A549 (cell line): ENCODE data around the gene KCNMA1. TPM values are rescaled to one million over a fixed set of nuclear protein-coding genes. Genes with fewer than 3 reads are reported as not detected.

Experiments
- ATAC-seq, 2 experiments: fragments of 200-7000 bp in 1 of 2; fragments of >200 bp in 1 of 2; cut with Nextera tagmentation in 1 of 2; cut with Tn5 transposase in 1 of 2; 3 replicates each; pipeline versions ENCODE4 v1.8.0 to v1.9.1; 2018 to 2020; ENCODE audit warnings: mild to moderate bottlenecking in 1 of 2, moderate library complexity in 1 of 2
- CTCF ChIA-PET: fragments of 300-600 bp; sonication (Branson Sonifier 250); formaldehyde crosslinking; extraction: SDS; loops from one replicate; lab custom pipeline; 2021; ENCODE audit warnings: antibody characterized with exemption, inconsistent platforms; lab: Yijun Ruan, JAX
- POLR2A ChIA-PET: fragments of 350-600 bp; formaldehyde crosslinking; extraction: SDS; loops from one replicate; lab custom pipeline; 2021; ENCODE audit warnings: antibody characterized with exemption, inconsistent platforms; lab: Yijun Ruan, JAX
- DNase-seq, 2 experiments: peaks; one replicate each; pipeline versions ENCODE4 v3.0.0 to v3.0.0-alpha.2; 2011 to 2016; ENCODE audit warnings: low read depth in 1 of 2, low spot score in 1 of 2
- FAIRE-seq: peaks from 2 replicates; lab custom pipeline; 2011; peaks lifted over from hg19 to GRCh38; lab: Jason Lieb, UNC
- H3K27ac ChIP-seq, 2 experiments: fragments of >200 bp; sonication (Bioruptor Twin); formaldehyde crosslinking; 3 replicates each; pipeline ENCODE4 v1.5.1; 2016 to 2017
- H3K4me1 ChIP-seq: fragments of >200 bp; sonication (Bioruptor Twin); formaldehyde crosslinking; 3 replicates; pipeline ENCODE4 v1.6.1; 2016
- H3K4me2 ChIP-seq: fragments of >200 bp; sonication (Bioruptor Twin); formaldehyde crosslinking; 3 replicates; pipeline ENCODE4 v1.6.1; 2016
- H3K4me3 ChIP-seq: fragments of >200 bp; sonication (Bioruptor Twin); formaldehyde crosslinking; 3 replicates; pipeline ENCODE4 v1.5.1; 2016
- H3K9me3 ChIP-seq: fragments of >200 bp; sonication (Bioruptor Twin); formaldehyde crosslinking; 3 replicates; pipeline ENCODE4 v1.6.1; 2016
- E2F6 ChIP-seq: IDR thresholded peaks from 2 replicates; pipeline ENCODE4 v1.6.1; 2012; ENCODE audit warnings: low read depth, borderline replicate concordance
- EHMT2 ChIP-seq: fragments of 200-600 bp; sonication (generic); IDR thresholded peaks from 2 replicates; pipeline ENCODE4 v1.6.1; 2016; ENCODE audit warnings: antibody characterized with exemption, low read depth, mild to moderate bottlenecking, moderate library complexity
- HMGXB4 ChIP-seq: fragments of 250-450 bp; sonication (Bioruptor Pico); IDR thresholded peaks from 2 replicates; pipeline ENCODE4 v1.5.0; 2021; ENCODE audit warnings: mild to moderate bottlenecking, moderate library complexity, borderline replicate concordance
- HOXA7 ChIP-seq: fragments of 250-450 bp; sonication (Bioruptor Pico); IDR thresholded peaks from 2 replicates; pipeline ENCODE4 v1.5.0; 2020; ENCODE audit warnings: mild to moderate bottlenecking, moderate library complexity
- JUN ChIP-seq, 2 experiments: fragments of >200 bp; sonication (Bioruptor Twin); formaldehyde crosslinking; IDR thresholded peaks; 2 replicates in 1 of 2; 3 replicates in 1 of 2; pipeline ENCODE4 v1.6.1; 2016 to 2017
- KDM1A ChIP-seq: fragments of 200-600 bp; sonication (generic); IDR thresholded peaks from 2 replicates; pipeline ENCODE4 v1.6.1; 2016; ENCODE audit warnings: low read depth, mild to moderate bottlenecking
- MAFK ChIP-seq: fragments of 450-650 bp; IDR thresholded peaks from 2 replicates; pipeline ENCODE4 v1.6.1; 2014; ENCODE audit not compliant: partially characterized antibody
- MAX ChIP-seq: IDR thresholded peaks from 2 replicates; pipeline ENCODE4 v1.6.1; 2012
- NFE2L2 ChIP-seq: fragments of 150-350 bp; conservative IDR thresholded peaks from 2 replicates; pipeline ENCODE4 v1.6.1; 2014; ENCODE audit warnings: low read length
- NPAS2 ChIP-seq: fragments of 250-450 bp; sonication (Bioruptor Pico); IDR thresholded peaks from 2 replicates; pipeline ENCODE4 v1.8.0; 2022; ENCODE audit warnings: mild to moderate bottlenecking, moderate library complexity, borderline replicate concordance
- RAD21 ChIP-seq, 2 experiments: fragments of >200 bp in 1 of 2; sonication (Bioruptor Twin) in 1 of 2; formaldehyde crosslinking in 1 of 2; IDR thresholded peaks in 1 of 2; conservative IDR thresholded peaks in 1 of 2; 2 replicates in 1 of 2; 3 replicates in 1 of 2; pipeline ENCODE4 v1.6.1; 2012 to 2018; ENCODE audit warnings: inconsistent platforms in 1 of 2
- RARB ChIP-seq: fragments of 250-450 bp; sonication (Bioruptor Pico); IDR thresholded peaks from 2 replicates; pipeline ENCODE4 v1.8.0; 2021; ENCODE audit warnings: mild to moderate bottlenecking, moderate library complexity
- SREBF2 ChIP-seq: fragments of 450-650 bp; IDR thresholded peaks from 2 replicates; pipeline ENCODE4 v1.6.1; 2014; ENCODE audit warnings: mild to moderate bottlenecking, moderate library complexity
- USF2 ChIP-seq: fragments of 450-650 bp; IDR thresholded peaks from 2 replicates; pipeline ENCODE4 v1.6.1; 2014; ENCODE audit warnings: antibody characterized with exemption
- ZC3H11A ChIP-seq: fragments of 450-650 bp; IDR thresholded peaks from 2 replicates; pipeline ENCODE4 v1.6.1; 2014; ENCODE audit warnings: antibody characterized with exemption, mild to moderate bottlenecking
- ZFP36 ChIP-seq: fragments of 450-650 bp; IDR thresholded peaks from 2 replicates; pipeline ENCODE4 v1.6.1; 2014; ENCODE audit warnings: borderline replicate concordance; ENCODE audit not compliant: partially characterized antibody
- WGBS: methylation state at CpG from one replicate; pipeline ENCODE4 v1.1.6; 2017; ENCODE audit errors: missing lambda C conversion rate; 5-methylcytosine and 5-hydroxymethylcytosine counted together
- polyA plus RNA-seq, 4 experiments: library from polyadenylated mRNA; depleted of rRNA in 3 of 4; stranded (reverse); fragments of >200 nt; fragmentation: RNase III in 1 of 4; extraction: RNeasy Plus Mini Kit Qiagen cat#74134 plus additional on column Dnase treatment in 1 of 4; gene quantifications; 2 replicates in 3 of 4; 3 replicates in 1 of 4; pipeline ENCODE4 v1.2.3, GENCODE V29; 2011 to 2017
- TF ChIP-seq, protein P1 (sequence below): fragments of 200-600 bp; sonication (generic); IDR thresholded peaks from 2 replicates; pipeline ENCODE4 v1.6.1; 2016; ENCODE audit warnings: antibody characterized with exemption, mild to moderate bottlenecking, moderate library complexity
- TF ChIP-seq, protein P2 (sequence below): fragments of 150-350 bp; IDR thresholded peaks from 2 replicates; pipeline ENCODE4 v1.6.1; 2014; ENCODE audit warnings: low read depth, mild to moderate bottlenecking, low read length

The KCNMA1 gene
- polyA plus RNA-seq, 2 of the 4 experiments (the other 2 are of a cell fraction) = 14.9 to 30.6 TPM

- Histone ChIP-seq H3K4me2 (peak overlapping the region; percentile 98), H3K4me1 (peaks cover 30% of the 10 kb centered on the region), H3K27ac (peak overlapping the region in 1 of 2 experiments; percentile 89; a peak in 2 of 6 replicates), H3K4me3 (no peak overlapping the region; the same call in 2 of the 3 replicates), H3K9me3 (no peaks in the 10 kb centered on the region)
- DNase-seq = no peak
- CTCF ChIA-PET = interaction anchor here (0.7 to 27.7 kb wide), 11 partner anchors 22 to 466 kb away, joined by 3 to 627 read pairs (median 3); no protein-coding TSS in a partner anchor
- no peak for TF ChIP-seq EHMT2
- no peak for TF ChIP-seq RARB
- TF ChIP-seq SREBF2 = no peak
- TF ChIP-seq NPAS2 = no peak
- TF ChIP-seq JUN (IDR thresholded peaks at IDR 0.05) = no peak
- 0 out of 2 replicates have a peak, but pooled peaks have one; percentile 22 for TF ChIP-seq E2F6
- TF ChIP-seq, protein P1, sequence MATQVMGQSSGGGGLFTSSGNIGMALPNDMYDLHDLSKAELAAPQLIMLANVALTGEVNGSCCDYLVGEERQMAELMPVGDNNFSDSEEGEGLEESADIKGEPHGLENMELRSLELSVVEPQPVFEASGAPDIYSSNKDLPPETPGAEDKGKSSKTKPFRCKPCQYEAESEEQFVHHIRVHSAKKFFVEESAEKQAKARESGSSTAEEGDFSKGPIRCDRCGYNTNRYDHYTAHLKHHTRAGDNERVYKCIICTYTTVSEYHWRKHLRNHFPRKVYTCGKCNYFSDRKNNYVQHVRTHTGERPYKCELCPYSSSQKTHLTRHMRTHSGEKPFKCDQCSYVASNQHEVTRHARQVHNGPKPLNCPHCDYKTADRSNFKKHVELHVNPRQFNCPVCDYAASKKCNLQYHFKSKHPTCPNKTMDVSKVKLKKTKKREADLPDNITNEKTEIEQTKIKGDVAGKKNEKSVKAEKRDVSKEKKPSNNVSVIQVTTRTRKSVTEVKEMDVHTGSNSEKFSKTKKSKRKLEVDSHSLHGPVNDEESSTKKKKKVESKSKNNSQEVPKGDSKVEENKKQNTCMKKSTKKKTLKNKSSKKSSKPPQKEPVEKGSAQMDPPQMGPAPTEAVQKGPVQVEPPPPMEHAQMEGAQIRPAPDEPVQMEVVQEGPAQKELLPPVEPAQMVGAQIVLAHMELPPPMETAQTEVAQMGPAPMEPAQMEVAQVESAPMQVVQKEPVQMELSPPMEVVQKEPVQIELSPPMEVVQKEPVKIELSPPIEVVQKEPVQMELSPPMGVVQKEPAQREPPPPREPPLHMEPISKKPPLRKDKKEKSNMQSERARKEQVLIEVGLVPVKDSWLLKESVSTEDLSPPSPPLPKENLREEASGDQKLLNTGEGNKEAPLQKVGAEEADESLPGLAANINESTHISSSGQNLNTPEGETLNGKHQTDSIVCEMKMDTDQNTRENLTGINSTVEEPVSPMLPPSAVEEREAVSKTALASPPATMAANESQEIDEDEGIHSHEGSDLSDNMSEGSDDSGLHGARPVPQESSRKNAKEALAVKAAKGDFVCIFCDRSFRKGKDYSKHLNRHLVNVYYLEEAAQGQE = no peak
- no peak for TF ChIP-seq KDM1A
- POLR2A ChIA-PET = no interaction called here
- ATAC-seq = no peak
- 75% methylated on average over 13 of the region's 13 CpGs for WGBS
- FAIRE-seq = peak; percentile 7
These were observed 2.0 kb downstream of the KCNMA1 start for GRCh38 chr10:77635402-77636227.

- ChIA-PET POLR2A (no interaction called here), CTCF (interaction anchor here (0.6 to 27.7 kb wide), 12 partner anchors 22 to 465 kb away, joined by 3 to 627 read pairs (median 3); no protein-coding TSS in a partner anchor)
- DNase-seq (no peak), FAIRE-seq (no peak), ATAC-seq (no peak)
- Histone ChIP-seq H3K27ac (peak overlapping the region in 1 of 2 experiments; percentile 89; a peak in 1 of 6 replicates), H3K4me3 (no peak overlapping the region), H3K9me3 (no peaks in the 10 kb centered on the region), H3K4me2 (peak overlapping the region; percentile 98), H3K4me1 (peaks cover 37% of the 10 kb centered on the region)
- WGBS = 72% methylated on average over 4 of the region's 4 CpGs
- peak; percentile 76 for TF ChIP-seq MAFK
- no peak for TF ChIP-seq HOXA7 (CRISPR knock-in tag)
These were observed 2.7 kb downstream of the KCNMA1 start for GRCh38 chr10:77634939-77635338.

GRCh38 chr10:77633376-77633775 is 4.2 kb downstream of the KCNMA1 start:
- no peak for FAIRE-seq
- DNase-seq = no peak
- no peak overlapping the region for H3K4me3 ChIP-seq
- POLR2A ChIA-PET = no interaction called here
- no peak overlapping the region for H3K4me2 ChIP-seq
- WGBS = 84% methylated on average over 7 of the region's 7 CpGs
- peaks cover 49% of the 10 kb centered on the region for H3K4me1 ChIP-seq
- no peak overlapping the region for H3K27ac ChIP-seq
- CTCF ChIA-PET = interaction anchor here (1.7 to 27.7 kb wide), 5 partner anchors 9 to 464 kb away, joined by 3 to 627 read pairs (median 22); no protein-coding TSS in a partner anchor
- H3K9me3 ChIP-seq = no peaks in the 10 kb centered on the region
- ATAC-seq = no peak
- TF ChIP-seq HMGXB4 (CRISPR knock-in tag) = no peak
- TF ChIP-seq NPAS2 = no peak
- TF ChIP-seq ZC3H11A = no peak
- no peak for TF ChIP-seq USF2
- no peak for TF ChIP-seq NFE2L2
- no peak for TF ChIP-seq MAX
- TF ChIP-seq, protein P2, sequence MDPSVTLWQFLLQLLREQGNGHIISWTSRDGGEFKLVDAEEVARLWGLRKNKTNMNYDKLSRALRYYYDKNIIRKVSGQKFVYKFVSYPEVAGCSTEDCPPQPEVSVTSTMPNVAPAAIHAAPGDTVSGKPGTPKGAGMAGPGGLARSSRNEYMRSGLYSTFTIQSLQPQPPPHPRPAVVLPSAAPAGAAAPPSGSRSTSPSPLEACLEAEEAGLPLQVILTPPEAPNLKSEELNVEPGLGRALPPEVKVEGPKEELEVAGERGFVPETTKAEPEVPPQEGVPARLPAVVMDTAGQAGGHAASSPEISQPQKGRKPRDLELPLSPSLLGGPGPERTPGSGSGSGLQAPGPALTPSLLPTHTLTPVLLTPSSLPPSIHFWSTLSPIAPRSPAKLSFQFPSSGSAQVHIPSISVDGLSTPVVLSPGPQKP = no peak
- TF ChIP-seq ZFP36 = no peak
- TF ChIP-seq, protein P1 = no peak
- no peak for TF ChIP-seq RAD21 (conservative IDR thresholded peaks at IDR 0.05 in 1 of 2, IDR thresholded peaks at IDR 0.05 in 1 of 2)
